T-cell (primary cell): Measurements from ENCODE around the gene SLC5A9. TPM values are rescaled to one million over a fixed set of nuclear protein-coding genes. Genes with fewer than 3 reads are reported as not detected.

Source experiments
- ATAC-seq, 4 experiments: fragments of 200-7000 bp in 3 of 4; fragments of 150-1000 bp in 1 of 4; cut with Tn5 transposase; replicated peaks in 1 of 4; 1 replicate in 3 of 4; 2 replicates in 1 of 4; pipeline ENCODE4 v1.10.0; 2021; ENCODE audit warnings: moderate library complexity in 3 of 4, mild to moderate bottlenecking in 2 of 4, moderate number of reproducible peaks in 1 of 4
- CTCF ChIA-PET, 2 donors: fragments of 300-600 bp; sonication (Branson Sonifier 250); formaldehyde crosslinking; loops; one replicate each; lab custom pipeline; 2022; ENCODE audit warnings: antibody characterized with exemption in 2 of 2; lab: Charles Lee
- POLR2A ChIA-PET, 2 donors: fragments of 300-600 bp; sonication (Branson Sonifier 250); formaldehyde crosslinking; loops; one replicate each; lab custom pipeline; 2022; ENCODE audit warnings: antibody characterized with exemption in 2 of 2; lab: Charles Lee
- DNase-seq, 35 experiments: peaks; one replicate each; pipeline versions ENCODE4 v3.0.0 to v3.0.0-alpha.2; 2013 to 2023
- H3K27ac ChIP-seq: one replicate; pipeline ENCODE4 v1.5.1; 2013; ENCODE audit warnings: low read length
- H3K27me3 ChIP-seq, 2 experiments: replicated peaks in 1 of 2; 1 replicate in 1 of 2; 2 replicates in 1 of 2; pipeline versions ENCODE4 v1.6.1 to v1.7.0; 2013; ENCODE audit warnings: low read length in 1 of 2, mixed read lengths in 1 of 2; ENCODE audit not compliant: control insufficient read depth in 2 of 2, insufficient read depth in 2 of 2; ENCODE audit errors: extremely low read depth in 1 of 2
- H3K36me3 ChIP-seq, 2 donors: 1 replicate in 1 of 2; 2 replicates in 1 of 2; pipeline versions ENCODE4 v1.6.1 to v1.7.0; 2013; ENCODE audit warnings: low read length in 1 of 2; ENCODE audit not compliant: control insufficient read depth in 2 of 2, insufficient read depth in 1 of 2; ENCODE audit errors: extremely low read depth in 1 of 2
- H3K4me1 ChIP-seq, 2 experiments: 1 replicate in 1 of 2; 2 replicates in 1 of 2; pipeline versions ENCODE4 v1.6.1 to v1.7.0; 2013; ENCODE audit warnings: low read length in 2 of 2, mixed read lengths in 1 of 2; ENCODE audit not compliant: insufficient read depth in 2 of 2, control insufficient read depth in 1 of 2; ENCODE audit errors: extremely low read depth in 1 of 2
- H3K4me3 ChIP-seq, 2 donors: 1 replicate in 1 of 2; 2 replicates in 1 of 2; pipeline versions ENCODE4 v1.5.1 to v1.7.0; 2013; ENCODE audit warnings: mild to moderate bottlenecking in 2 of 2, low read length in 1 of 2, moderate library complexity in 1 of 2; ENCODE audit not compliant: control insufficient read depth in 1 of 2; ENCODE audit errors: extremely low read depth in 1 of 2
- H3K9me3 ChIP-seq: 2 replicates; pipeline ENCODE4 v1.7.0; 2013
- H3K27ac Mint-ChIP-seq, 2 donors: one replicate each; pipeline ENCODE4 v1.8.0; 2020 to 2021; ENCODE audit warnings: mild to moderate bottlenecking in 2 of 2, mixed read lengths in 2 of 2
- H3K27me3 Mint-ChIP-seq, 2 donors: one replicate each; pipeline ENCODE4 v1.8.0; 2021 to 2022; ENCODE audit warnings: mixed read lengths in 2 of 2
- H3K36me3 Mint-ChIP-seq: one replicate; pipeline ENCODE4 v1.8.0; 2021; ENCODE audit warnings: mixed read lengths
- H3K4me1 Mint-ChIP-seq, 3 donors: one replicate each; pipeline ENCODE4 v1.8.0; 2020 to 2022; ENCODE audit warnings: mixed read lengths in 3 of 3, mild to moderate bottlenecking in 1 of 3
- H3K4me3 Mint-ChIP-seq, 3 donors: one replicate each; pipeline ENCODE4 v1.8.0; 2020 to 2022; ENCODE audit warnings: mild to moderate bottlenecking in 3 of 3, mixed read lengths in 3 of 3, moderate library complexity in 3 of 3
- H3K9me3 Mint-ChIP-seq, 3 donors: one replicate each; pipeline ENCODE4 v1.8.0; 2020 to 2022; ENCODE audit warnings: mixed read lengths in 3 of 3
- WGBS: methylation state at CpG from one replicate; pipeline ENCODE4 v1.1.5; 2013; ENCODE audit warnings: missing lambda C conversion rate; ENCODE audit not compliant: insufficient coverage; 5-methylcytosine and 5-hydroxymethylcytosine counted together
- total RNA-seq, 35 experiments: library from RNA in 6 of 35; stranded (reverse) in 6 of 35; fragments of 120-200 nt in 1 of 35; gene quantifications; one replicate each; pipeline versions ENCODE4 v1.2.1 to v1.2.4 and lab custom pipeline; 2013 to 2026

Gene SLC5A9
- total RNA-seq, 5 donors from 2014 or later (not counting 1 experiment from before 2014, with no cell fraction given), result not detected

DNA sequence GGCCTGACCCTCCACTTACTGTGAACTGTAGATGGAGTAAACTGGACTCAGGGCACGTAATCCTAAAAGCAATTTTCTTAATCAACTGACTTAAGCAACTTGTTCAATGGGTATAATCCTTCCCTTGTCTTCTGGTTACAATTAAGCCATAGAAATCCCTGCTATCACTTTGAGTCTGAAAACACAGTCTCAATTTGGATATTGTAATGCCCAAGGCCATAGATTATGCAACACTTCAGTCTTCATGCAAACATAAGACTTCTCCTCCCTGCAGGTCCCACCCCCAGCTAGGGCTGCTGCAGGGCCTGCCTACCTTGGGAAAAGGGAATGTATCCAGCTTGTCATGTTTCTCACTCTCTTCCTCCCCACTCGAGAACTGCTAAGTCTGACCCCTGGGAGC, 6.2 kb upstream of the SLC5A9 start:
- Histone ChIP-seq H3K4me3 (no peak overlapping the region), H3K9me3 (no peaks in the 10 kb centered on the region), H3K4me1 (no peaks in the 10 kb centered on the region), H3K27ac (no peak overlapping the region), H3K27me3 (peaks cover 0 to 12% of the 10 kb centered on the region in 2 experiments), H3K36me3 (no peaks in the 10 kb centered on the region)
- ChIA-PET CTCF (interaction anchor here in 1 of 2 donors (0.5 to 1.5 kb wide), 3 partner anchors 11 to 20 kb away, joined by 4 to 7 read pairs (median 4); no protein-coding TSS in a partner anchor), POLR2A (no interaction called here)
- Mint-ChIP-seq H3K9me3 (no peaks in the 10 kb centered on the region), H3K4me1 (no peaks in the 10 kb centered on the region), H3K36me3 (no peaks in the 10 kb centered on the region), H3K27me3 (peaks cover 3 to 9% of the 10 kb centered on the region in 2 donors), H3K27ac (no peak overlapping the region), H3K4me3 (no peak overlapping the region)
- no CpG with 5 or more reads among the region's 2 CpGs for WGBS
- DNase-seq, result no peak
- ATAC-seq, result no peak

DNA sequence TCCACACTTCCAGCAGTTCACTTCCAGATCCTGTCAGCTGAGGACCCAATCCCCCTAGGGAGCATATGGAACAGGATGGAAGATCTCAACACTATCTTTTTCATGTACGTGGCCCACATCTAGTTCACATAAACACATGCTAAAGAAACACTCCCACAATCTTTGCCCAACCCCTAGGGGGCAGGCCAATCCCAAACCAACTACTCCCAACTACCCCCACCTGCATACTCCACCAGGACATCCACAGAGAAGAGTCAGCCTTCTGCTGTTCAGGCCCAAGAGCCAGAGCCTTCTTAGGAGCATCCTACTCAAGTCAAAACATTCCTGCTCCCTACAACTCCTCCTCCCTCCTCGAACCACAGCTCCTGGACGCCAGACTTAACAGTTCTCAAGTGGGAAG, 5.6 kb upstream of the SLC5A9 start:
- no peak overlapping the region for H3K4me3 Mint-ChIP-seq
- no peak overlapping the region for H3K4me3 ChIP-seq
- no peak overlapping the region for H3K27ac Mint-ChIP-seq
- ChIA-PET POLR2A (no interaction called here), CTCF (no interaction called here)
- DNase-seq (no peak), ATAC-seq (no peak)
- H3K4me1 Mint-ChIP-seq, result no peaks in the 10 kb centered on the region
- H3K4me1 ChIP-seq, result no peaks in the 10 kb centered on the region
- H3K36me3 Mint-ChIP-seq, result no peaks in the 10 kb centered on the region
- no peak overlapping the region for H3K27ac ChIP-seq
- H3K27me3 ChIP-seq, result peaks cover 0 to 12% of the 10 kb centered on the region in 2 experiments
- 85% methylated on average over 1 of the region's 3 CpGs for WGBS
- no peaks in the 10 kb centered on the region for H3K9me3 ChIP-seq
- H3K27me3 Mint-ChIP-seq, result peaks cover 3 to 9% of the 10 kb centered on the region in 2 donors
- no peaks in the 10 kb centered on the region for H3K9me3 Mint-ChIP-seq
- no peaks in the 10 kb centered on the region for H3K36me3 ChIP-seq

DNA sequence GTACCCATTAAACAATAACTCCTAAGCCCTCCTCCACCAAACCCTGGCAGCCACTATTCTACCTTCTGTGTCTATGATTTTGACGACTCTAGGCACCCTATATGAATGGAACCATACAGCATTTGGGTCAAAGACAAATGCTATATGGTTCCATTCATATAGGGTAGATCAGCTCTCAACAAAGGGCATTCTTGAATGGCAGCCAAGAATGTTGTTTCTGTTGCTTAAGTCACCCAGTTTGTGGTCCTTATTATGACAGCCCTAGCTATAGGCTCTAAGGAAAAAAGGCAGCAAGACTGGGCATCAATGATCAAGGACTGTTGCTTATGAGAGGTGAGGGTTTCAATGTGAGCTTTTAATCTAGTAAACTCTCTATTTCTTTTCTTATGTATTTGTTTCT, 4.7 kb upstream of the SLC5A9 start:
- H3K27me3 ChIP-seq, result peaks cover 0 to 12% of the 10 kb centered on the region in 2 experiments
- Mint-ChIP-seq H3K4me3 (no peak overlapping the region), H3K4me1 (no peaks in the 10 kb centered on the region), H3K27me3 (peaks cover 3 to 5% of the 10 kb centered on the region in 2 donors), H3K27ac (no peak overlapping the region), H3K36me3 (no peaks in the 10 kb centered on the region), H3K9me3 (no peaks in the 10 kb centered on the region)
- H3K4me3 ChIP-seq, result no peak overlapping the region
- CTCF ChIA-PET, result interaction anchor here in 1 of 2 donors (0.6 kb wide), 1 partner anchor 156 kb away, joined by 3 read pairs; no protein-coding TSS in a partner anchor
- no peak overlapping the region for H3K27ac ChIP-seq
- H3K9me3 ChIP-seq, result no peaks in the 10 kb centered on the region
- H3K36me3 ChIP-seq, result no peaks in the 10 kb centered on the region
- DNase-seq (no peak), ATAC-seq (no peak)
- POLR2A ChIA-PET, result no interaction called here
- WGBS, result no CpG with 5 or more reads among the region's 1 CpG
- no peaks in the 10 kb centered on the region for H3K4me1 ChIP-seq

DNA sequence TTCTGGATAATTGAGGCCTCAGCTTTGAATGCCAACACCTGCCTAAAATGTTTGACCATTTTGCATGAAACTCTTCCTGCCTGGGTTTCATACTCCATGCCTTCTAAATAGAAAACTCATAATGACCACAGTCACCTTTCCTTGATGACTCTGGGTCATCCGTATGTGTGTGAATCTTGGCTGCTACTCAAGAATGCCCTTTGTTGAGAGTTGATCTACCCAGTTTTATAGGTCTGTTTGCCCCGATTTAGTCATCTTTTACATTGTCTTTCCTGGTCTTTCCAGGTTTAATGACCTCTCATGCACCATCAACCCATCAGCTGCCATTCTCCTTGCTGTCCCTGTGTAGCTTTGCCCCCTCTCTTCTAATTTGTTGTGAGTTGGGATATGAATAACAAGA, 2.7 kb upstream of the SLC5A9 start:
- H3K36me3 ChIP-seq, result no peaks in the 10 kb centered on the region
- H3K27me3 ChIP-seq, result peaks cover 0 to 12% of the 10 kb centered on the region in 2 experiments
- no peak overlapping the region for H3K27ac ChIP-seq
- CTCF ChIA-PET, result interaction anchor here in 1 of 2 donors (1.0 kb wide), 1 partner anchor 17 kb away, joined by 3 read pairs; no protein-coding TSS in a partner anchor
- POLR2A ChIA-PET, result no interaction called here
- Mint-ChIP-seq H3K9me3 (no peaks in the 10 kb centered on the region), H3K4me1 (no peaks in the 10 kb centered on the region), H3K4me3 (no peak overlapping the region), H3K27ac (no peak overlapping the region), H3K27me3 (no peaks in the 10 kb centered on the region), H3K36me3 (no peaks in the 10 kb centered on the region)
- no peak for DNase-seq
- H3K9me3 ChIP-seq, result no peaks in the 10 kb centered on the region
- no peak for ATAC-seq
- H3K4me3 ChIP-seq, result no peak overlapping the region
- H3K4me1 ChIP-seq, result no peaks in the 10 kb centered on the region
- WGBS, result 100% methylated on average over 1 of the region's 2 CpGs

DNA sequence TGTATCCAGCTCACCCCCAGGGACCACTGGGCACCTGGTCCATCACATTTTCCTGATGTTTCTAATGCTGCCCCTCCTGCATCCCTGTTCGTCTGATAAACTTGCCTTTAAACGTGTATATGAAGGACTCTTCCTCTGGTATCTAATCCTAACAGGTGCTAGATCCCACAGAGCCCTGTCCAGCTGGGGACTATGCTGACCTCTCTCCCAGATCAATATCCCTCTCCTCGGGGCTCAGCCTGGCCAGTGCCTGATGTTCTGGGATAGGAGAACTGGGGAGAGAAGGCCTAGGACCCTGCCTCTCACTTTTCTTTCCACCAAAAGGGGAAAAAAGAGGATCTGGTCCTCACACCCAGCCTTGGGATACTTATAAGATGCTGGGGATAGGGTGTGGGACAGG, 1.4 kb upstream of the SLC5A9 start:
- Mint-ChIP-seq H3K36me3 (no peaks in the 10 kb centered on the region), H3K9me3 (no peaks in the 10 kb centered on the region), H3K27ac (no peak overlapping the region), H3K27me3 (no peaks in the 10 kb centered on the region), H3K4me1 (no peaks in the 10 kb centered on the region), H3K4me3 (no peak overlapping the region)
- no peak for DNase-seq
- CTCF ChIA-PET, result no interaction called here
- Histone ChIP-seq H3K9me3 (no peaks in the 10 kb centered on the region), H3K27me3 (peaks cover 0 to 6% of the 10 kb centered on the region in 2 experiments), H3K4me3 (no peak overlapping the region), H3K4me1 (peaks cover 0 to 4% of the 10 kb centered on the region in 2 experiments), H3K27ac (no peak overlapping the region), H3K36me3 (no peaks in the 10 kb centered on the region)
- no peak for ATAC-seq
- WGBS, result 67% methylated on average over 1 of the region's 3 CpGs
- POLR2A ChIA-PET, result no interaction called here

DNA sequence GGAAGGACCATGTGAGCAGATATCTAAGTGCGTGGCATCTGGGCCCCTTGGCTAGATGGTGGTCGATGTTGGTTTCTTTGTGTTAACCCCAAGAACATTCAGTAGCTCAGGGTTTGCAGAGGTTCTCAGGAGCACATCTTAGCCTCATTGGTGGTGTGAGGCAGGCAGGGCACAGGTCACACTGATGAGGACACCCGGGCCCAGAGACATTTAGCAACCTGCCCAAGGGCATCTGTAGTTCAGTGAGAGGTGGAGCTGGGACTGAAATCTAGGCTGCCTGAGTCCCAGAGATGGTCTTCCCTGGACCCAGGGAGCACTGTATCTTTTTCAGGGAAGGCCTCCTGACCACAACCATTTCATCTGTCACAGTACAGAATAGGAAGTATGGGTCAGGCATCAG, 859 bp upstream of the SLC5A9 start:
- Histone ChIP-seq H3K4me3 (no peak overlapping the region), H3K9me3 (no peaks in the 10 kb centered on the region), H3K27me3 (peaks cover 0 to 3% of the 10 kb centered on the region in 2 experiments), H3K36me3 (no peaks in the 10 kb centered on the region), H3K27ac (no peak overlapping the region), H3K4me1 (peaks cover 0 to 9% of the 10 kb centered on the region in 2 experiments)
- POLR2A ChIA-PET, result no interaction called here
- CTCF ChIA-PET, result no interaction called here
- ATAC-seq, result no peak
- Mint-ChIP-seq H3K4me1 (no peaks in the 10 kb centered on the region), H3K27me3 (no peaks in the 10 kb centered on the region), H3K9me3 (no peaks in the 10 kb centered on the region), H3K27ac (no peak overlapping the region), H3K36me3 (no peaks in the 10 kb centered on the region), H3K4me3 (no peak overlapping the region)
- 78% methylated on average over 3 of the region's 3 CpGs for WGBS
- no peak for DNase-seq
